K562 (cell line): ENCODE data around the gene GPR162. TPM values are rescaled to one million over a fixed set of nuclear protein-coding genes. Genes with fewer than 3 reads are reported as not detected.

Experiments
- ATAC-seq: fragments of 200-7000 bp; cut with Tn5 transposase; 3 replicates; pipeline ENCODE4 v1.9.1; 2020; ENCODE audit warnings: moderate library complexity
- BruUV-seq: library from RNA; stranded (reverse); fragments of 400-500 nt; replicated peaks from 2 replicates; lab custom pipeline; 2021; lab: Mats Ljungman, UMichigan
- CTCF ChIA-PET: fragments of 300-600 bp; formaldehyde crosslinking; extraction: SDS; loops from one replicate; lab custom pipeline; 2021; ENCODE audit warnings: low intra/inter-chr PET ratio; lab: Yijun Ruan, JAX
- POLR2A ChIA-PET: fragments of 300-600, 350-650 bp; sonication (Branson Sonifier 250); formaldehyde crosslinking; extraction: SDS; loops from one replicate; lab custom pipeline; 2021; ENCODE audit warnings: antibody characterized with exemption, inconsistent platforms; lab: Yijun Ruan, JAX
- DNase-seq, 4 experiments: peaks; one replicate each; pipeline versions ENCODE4 v3.0.0 to v3.0.0-alpha.2; 2011 to 2018; ENCODE audit warnings: low spot score in 3 of 4, mixed read lengths in 3 of 4; ENCODE audit errors: extremely low read depth in 1 of 4
- FAIRE-seq: peaks from 2 replicates; lab custom pipeline; 2011; peaks lifted over from hg19 to GRCh38; lab: Jason Lieb, UNC
- H2AFZ ChIP-seq: 2 replicates; pipeline ENCODE4 v1.6.0; 2011; ENCODE audit warnings: low read depth, low read length, control low read depth, inconsistent platforms
- H3K27ac ChIP-seq: fragments of 200-600 bp; 3 replicates; pipeline ENCODE4 v1.8.0; 2011; ENCODE audit warnings: low read depth, mild to moderate bottlenecking, control low read depth, inconsistent platforms, low read length, moderate library complexity, mixed read lengths; ENCODE audit errors: extremely low read depth
- H3K27me3 ChIP-seq, 2 experiments: fragments of 300-600 bp in 1 of 2; 2 replicates in 1 of 2; 3 replicates in 1 of 2; pipeline versions ENCODE4 v1.6.0 to v1.8.0; 2011; ENCODE audit warnings: inconsistent platforms in 2 of 2, low read length in 2 of 2, mild to moderate bottlenecking in 1 of 2, mixed read lengths in 1 of 2, moderate library complexity in 1 of 2; ENCODE audit not compliant: control insufficient read depth in 2 of 2, insufficient read depth in 2 of 2
- H3K36me3 ChIP-seq: fragments of 300-600 bp; 3 replicates; pipeline ENCODE4 v1.8.0; 2011; ENCODE audit warnings: mild to moderate bottlenecking, low read length, inconsistent platforms; ENCODE audit not compliant: control insufficient read depth, insufficient read depth
- H3K4me1 ChIP-seq, 2 experiments: fragments of 200-600 bp in 1 of 2; replicated peaks in 1 of 2; 2 replicates in 1 of 2; 3 replicates in 1 of 2; pipeline versions ENCODE4 v1.5.1 to v1.8.0; 2011; ENCODE audit warnings: inconsistent platforms in 2 of 2, low read length in 2 of 2, mild to moderate bottlenecking in 1 of 2, mixed read lengths in 1 of 2, moderate library complexity in 1 of 2; ENCODE audit not compliant: control insufficient read depth in 2 of 2, insufficient read depth in 2 of 2
- H3K4me2 ChIP-seq: 2 replicates; pipeline ENCODE4 v1.6.1; 2011; ENCODE audit warnings: low read length, control low read depth, inconsistent platforms, mixed read lengths; ENCODE audit not compliant: insufficient read depth
- H3K4me3 ChIP-seq: fragments of 200-600 bp; sonication (generic), shearing (Covaris generic); 2 replicates; pipeline ENCODE4 v1.5.1; 2016; ENCODE audit warnings: control low read depth, inconsistent platforms
- H3K79me2 ChIP-seq: fragments of 200-600 bp; 3 replicates; pipeline ENCODE4 v1.8.0; 2011; ENCODE audit warnings: low read length, inconsistent platforms; ENCODE audit not compliant: control insufficient read depth, insufficient read depth
- H3K9ac ChIP-seq, 2 experiments: 2 replicates each; pipeline versions ENCODE4 v1.6.0 to v1.6.1; 2011; ENCODE audit warnings: low read depth in 2 of 2, low read length in 2 of 2, control low read depth in 1 of 2, inconsistent platforms in 1 of 2, mild to moderate bottlenecking in 1 of 2, mixed read lengths in 1 of 2; ENCODE audit not compliant: insufficient read depth in 1 of 2
- H3K9me1 ChIP-seq: one replicate; pipeline ENCODE4 v1.6.0; 2011; ENCODE audit warnings: inconsistent platforms, mild to moderate bottlenecking, low read length, moderate library complexity; ENCODE audit not compliant: control insufficient read depth, insufficient read depth
- H3K9me3 ChIP-seq: replicated peaks from 2 replicates; pipeline ENCODE4 v1.5.1; 2011; ENCODE audit warnings: low read depth, low read length, inconsistent platforms; ENCODE audit not compliant: control insufficient read depth, insufficient read depth
- H4K20me1 ChIP-seq: replicated peaks from 2 replicates; pipeline ENCODE4 v1.6.1; 2011; ENCODE audit warnings: low read length, inconsistent platforms, mixed read lengths; ENCODE audit not compliant: control insufficient read depth, insufficient read depth
- CHD7 ChIP-seq: fragments of 200-600 bp; sonication (generic); IDR thresholded peaks from one replicate; pipeline ENCODE4 v1.6.1; 2012; ENCODE audit warnings: mild to moderate bottlenecking, low read depth, low read length, inconsistent platforms
- KHSRP ChIP-seq: fragments of 450-650 bp; IDR thresholded peaks from 2 replicates; pipeline ENCODE4 v1.6.1; 2017
- SAFB2 ChIP-seq: fragments of 200-400 bp; formaldehyde crosslinking; IDR thresholded peaks from 2 replicates; pipeline ENCODE4 v1.6.1; 2018; ENCODE audit warnings: borderline replicate concordance, low read length, low read depth, moderate library complexity; ENCODE audit not compliant: severe bottlenecking
- SREBF2 ChIP-seq: sonication (generic); formaldehyde crosslinking; IDR thresholded peaks from 2 replicates; pipeline ENCODE4 v1.4.0; 2020; ENCODE audit warnings: mild to moderate bottlenecking, missing genetic modification reagents
- ZNF586 ChIP-seq: fragments of 450-650 bp; formaldehyde crosslinking; conservative IDR thresholded peaks from 2 replicates; pipeline ENCODE4 v1.4.0; 2020; ENCODE audit warnings: mild to moderate bottlenecking, moderate library complexity
- WGBS: fragments of 100-300 bp; shearing (Covaris generic); methylation state at CpG from one replicate; pipeline ENCODE4 v1.1.6; 2016; ENCODE audit warnings: low coverage, mixed read lengths; ENCODE audit not compliant: insufficient coverage; ENCODE audit errors: missing lambda C conversion rate; 5-methylcytosine and 5-hydroxymethylcytosine counted together
- in situ Hi-C: fragments of 300-500 bp; cut with MboI; formaldehyde crosslinking; loops from 4 replicates; pipeline ENCODE4 v1.15.0; 2018; ENCODE audit warnings: inconsistent platforms, mixed read lengths
- intact Hi-C: fragments of 100-400 bp; cut with micrococcal nuclease; formaldehyde crosslinking; loops from 2 replicates; pipeline ENCODE4 v1.14.2; 2022
- polyA plus RNA-seq, 8 experiments: library from polyadenylated mRNA; depleted of rRNA in 4 of 8; stranded (reverse) in 5 of 8; unstranded in 3 of 8; fragments of >200 nt; fragmentation: Nextera tagmentation in 2 of 8; fragmentation: Illumina TruSeq in 1 of 8; extraction: Ambion mirVana in 2 of 8; extraction: Trizol in 1 of 8; gene quantifications; 2 replicates each; pipeline versions ENCODE4 v1.2.1 to v1.2.3, GENCODE V29; 2011 to 2014; ENCODE audit warnings: inconsistent platforms in 1 of 8, missing spikeins in 1 of 8
- total RNA-seq, 7 experiments: library from RNA; depleted of rRNA in 6 of 7; stranded (reverse); fragments of >200 nt in 6 of 7; fragmentation: Illumina TruSeq in 2 of 7; extraction: Trizol in 2 of 7; gene quantifications; 2 replicates each; pipeline versions ENCODE4 v1.2.1 to v1.2.3, GENCODE V29; 2011 to 2021; ENCODE audit warnings: low replicate concordance in 1 of 7

Gene GPR162
- total and polyA plus RNA-seq, 9 of the 15 experiments (the other 6 are each of a cell fraction or from before 2014, with no cell fraction given), result 0.65 to 1.8 (median 1.1) TPM; not detected in 2

- ChIA-PET CTCF (no interaction called here), POLR2A (no interaction called here)
- no peak for ATAC-seq
- H4K20me1 ChIP-seq, result no peaks in the 10 kb centered on the region
- no peak overlapping the region for H3K4me2 ChIP-seq
- no peaks in the 10 kb centered on the region for H3K36me3 ChIP-seq
- intact Hi-C loops, result no loop called here
- no TSS peak for BruUV-seq
- DNase-seq, result no peak
- in situ Hi-C loops, result no loop called here
- no peaks in the 10 kb centered on the region for H3K79me2 ChIP-seq
- H3K4me1 ChIP-seq, result no peaks in the 10 kb centered on the region; a peak in 1 of 5 replicates
- no peak overlapping the region for H3K27ac ChIP-seq
- H3K9me3 ChIP-seq, result no peaks in the 10 kb centered on the region
- TF ChIP-seq KHSRP, result no peak
- TF ChIP-seq ZNF586 (CRISPR knock-in tag), result no peak
- no peaks in the 10 kb centered on the region for H3K9me1 ChIP-seq
- WGBS, result 49% methylated on average over 5 of the region's 5 CpGs
- no peak for FAIRE-seq
- H3K4me3 ChIP-seq, result no peak overlapping the region
- no peaks in the 10 kb centered on the region for H3K27me3 ChIP-seq
- H3K9ac ChIP-seq, result no peak overlapping the region
- H2AFZ ChIP-seq, result no peak overlapping the region
Observed at GRCh38 chr12:6799147-6799546, 22.5 kb upstream of the GPR162 start.

- Histone ChIP-seq H3K9me1 (no peaks in the 10 kb centered on the region), H3K9me3 (no peaks in the 10 kb centered on the region), H3K27ac (no peak overlapping the region), H3K4me1 (peaks cover 0 to 7% of the 10 kb centered on the region in 2 experiments; a peak in 3 of 5 replicates), H4K20me1 (no peaks in the 10 kb centered on the region), H3K27me3 (no peaks in the 10 kb centered on the region), H3K79me2 (no peaks in the 10 kb centered on the region), H3K4me2 (no peak overlapping the region), H3K36me3 (no peaks in the 10 kb centered on the region), H3K9ac (no peak overlapping the region), H2AFZ (no peak overlapping the region), H3K4me3 (no peak overlapping the region)
- WGBS, result 0% methylated on average over 1 of the region's 1 CpG
- no TSS peak for BruUV-seq
- ChIA-PET POLR2A (interaction anchor here (1.0 kb wide), 1 partner anchor 118 kb away, joined by 3 read pairs; the partner anchor contains the start of gene ZNF384), CTCF (no interaction called here)
- DNase-seq (no peak), ATAC-seq (no peak), FAIRE-seq (no peak)
- in situ Hi-C loops, result no loop called here
- intact Hi-C loops, result no loop called here
- no peak for TF ChIP-seq CHD7
- no peak for TF ChIP-seq SAFB2
- TF ChIP-seq SREBF2 (CRISPR knock-in tag), result no peak
Observed at GRCh38 chr12:6807170-6807569, 14.5 kb upstream of the GPR162 start.
